Fibroblast of the aortic adventitia (primary cell): ENCODE measurements around the gene CDIPT. TPM values are rescaled to one million over a fixed set of nuclear protein-coding genes. Genes with fewer than 3 reads are reported as not detected.
"Not testable (repeated sequence)": the region's sequence is repeated elsewhere in the genome, so short reads cannot be mapped to it uniquely, and the experiment has no call there.

ENCODE experiments used
- DNase-seq: peaks from one replicate; pipeline ENCODE4 v3.0.0-alpha.2; 2010; ENCODE audit warnings: low read depth
- H3K4me3 ChIP-seq: 2 replicates; pipeline ENCODE4 v1.5.1; 2011; ENCODE audit warnings: low read depth, mild to moderate bottlenecking, control low read depth, low read length, moderate library complexity
- CTCF ChIP-seq: IDR thresholded peaks from 2 replicates; pipeline ENCODE4 v1.5.1; 2011; ENCODE audit warnings: mild to moderate bottlenecking, low read length, control low read depth, inconsistent platforms; ENCODE audit not compliant: insufficient read depth
- total RNA-seq: library from RNA; depleted of rRNA; stranded (reverse); fragments of >200 nt; gene quantifications from 2 replicates; pipeline ENCODE4 v1.2.3, GENCODE V29; 2012; ENCODE audit warnings: low replicate concordance

Gene CDIPT
- total RNA-seq, 1 donor, result 79.2 TPM

GRCh38 chr16:29875206-29875605 lies 12.2 kb upstream of the CDIPT start:
- no peak for TF ChIP-seq CTCF
- no peak for DNase-seq
- H3K4me3 ChIP-seq, result no peak overlapping the region

- no peak for DNase-seq
Measured at GRCh38 chr16:29873319-29873718, 10.3 kb upstream of the CDIPT start.

GRCh38 chr16:29871822-29872546 lies 9.0 kb upstream of the CDIPT start:
- DNase-seq, result no peak
- no peak for TF ChIP-seq CTCF
- no peak overlapping the region for H3K4me3 ChIP-seq

More at GRCh38 chr16:29873319-29873718, 10.3 kb upstream of the CDIPT start:
- no peak overlapping the region for H3K4me3 ChIP-seq
- TF ChIP-seq CTCF, result no peak

- H3K4me3 ChIP-seq, DNase-seq: not testable (repeated sequence)
Measured at GRCh38 chr16:29869067-29869466, 6.0 kb upstream of the CDIPT start.

GRCh38 chr16:29868396-29869009 lies 5.5 kb upstream of the CDIPT start:
- DNase-seq, result no peak
- no peak for TF ChIP-seq CTCF
- H3K4me3 ChIP-seq, result no peak overlapping the region

- no peak overlapping the region for H3K4me3 ChIP-seq
- DNase-seq, result no peak
- no peak for TF ChIP-seq CTCF
Measured at GRCh38 chr16:29864205-29864604, 1.2 kb upstream of the CDIPT start.

- no peak for DNase-seq
- no peak for TF ChIP-seq CTCF
- peak overlapping the region; percentile 41 for H3K4me3 ChIP-seq
Measured at GRCh38 chr16:29863669-29863984, 601 bp upstream of the CDIPT start.
